ENCODE results near the gene FUT8.

DNA sequence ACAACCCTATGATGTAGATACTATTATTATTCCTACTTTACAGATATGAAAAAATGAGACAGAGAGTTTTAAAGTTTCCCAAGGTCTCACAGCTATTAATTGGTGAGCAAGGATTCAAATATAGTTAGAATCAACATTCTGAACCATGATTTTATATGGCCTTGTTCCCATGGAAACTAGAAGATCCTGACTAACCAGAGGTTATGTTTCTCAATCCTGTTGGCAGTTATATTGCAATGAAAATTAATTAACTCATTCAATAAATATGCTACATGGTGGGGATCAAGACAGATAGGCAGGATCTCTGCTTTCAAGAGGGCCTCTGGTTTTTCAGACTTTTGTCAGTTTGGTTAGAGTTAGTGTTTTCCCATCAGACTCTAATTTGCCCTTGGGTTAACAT is 9.3 kb upstream of the FUT8 start:
- TF ChIP-seq TAF1 (IDR thresholded peaks at IDR 0.05; ENCODE audit: low read depth) (no peak), YY1 (IDR thresholded peaks at IDR 0.05; ENCODE audit: low read depth) (no peak)
- TF ChIP-seq, protein P1, sequence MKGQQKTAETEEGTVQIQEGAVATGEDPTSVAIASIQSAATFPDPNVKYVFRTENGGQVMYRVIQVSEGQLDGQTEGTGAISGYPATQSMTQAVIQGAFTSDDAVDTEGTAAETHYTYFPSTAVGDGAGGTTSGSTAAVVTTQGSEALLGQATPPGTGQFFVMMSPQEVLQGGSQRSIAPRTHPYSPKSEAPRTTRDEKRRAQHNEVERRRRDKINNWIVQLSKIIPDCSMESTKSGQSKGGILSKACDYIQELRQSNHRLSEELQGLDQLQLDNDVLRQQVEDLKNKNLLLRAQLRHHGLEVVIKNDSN (IDR thresholded peaks at IDR 0.05), result no peak
- TF ChIP-seq, protein P2, sequence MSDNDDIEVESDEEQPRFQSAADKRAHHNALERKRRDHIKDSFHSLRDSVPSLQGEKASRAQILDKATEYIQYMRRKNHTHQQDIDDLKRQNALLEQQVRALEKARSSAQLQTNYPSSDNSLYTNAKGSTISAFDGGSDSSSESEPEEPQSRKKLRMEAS (IDR thresholded peaks at IDR 0.05), result no peak

All from Ishikawa (cell line).